HG02678 (cell line): Measurements from ENCODE around the gene C14orf180.

Experiments
- ATAC-seq: cut with Tn5 transposase; IDR thresholded peaks from one replicate; pipeline ENCODE4 v1.9.1; 2021; ENCODE audit warnings: mild to moderate bottlenecking, moderate library complexity; ENCODE audit not compliant: unreplicated experiment

Gene C14orf180

DNA sequence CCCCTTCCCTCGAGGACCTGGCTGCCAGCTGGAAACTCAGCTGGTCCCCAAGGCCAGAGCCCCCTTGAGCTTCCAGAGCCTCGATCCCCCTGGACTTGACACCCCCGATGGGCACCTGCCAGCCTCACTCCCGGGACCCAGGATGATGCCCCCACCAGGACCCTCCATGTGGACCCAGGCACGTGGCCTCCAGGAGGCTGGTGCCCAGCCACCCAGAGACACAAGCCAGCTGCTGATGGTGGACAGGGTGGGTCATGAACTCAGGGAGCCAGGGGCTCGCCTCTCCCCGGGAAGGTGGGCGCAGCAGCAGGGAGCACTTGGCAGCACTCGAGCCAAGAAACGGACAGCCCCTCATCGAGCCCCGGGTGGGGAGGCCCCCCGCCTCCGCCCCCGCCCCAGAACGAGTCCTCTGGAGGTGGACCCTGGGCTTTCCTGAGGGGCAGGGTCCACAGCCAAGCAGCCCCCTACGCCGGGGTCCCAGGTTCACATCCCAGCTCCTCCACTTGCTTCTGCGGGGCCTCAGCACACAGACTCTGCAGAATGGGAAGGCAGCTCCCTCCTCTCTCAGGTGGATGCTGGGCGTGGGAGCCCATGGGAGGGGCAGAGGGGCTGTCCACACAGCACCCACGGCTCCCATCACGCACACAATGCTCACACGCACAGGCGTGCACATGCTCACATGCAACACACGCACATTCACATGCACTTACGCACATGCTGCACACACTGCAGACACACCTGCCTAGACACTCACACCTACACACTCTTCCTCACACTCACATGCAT is 12.1 kb downstream of the C14orf180 start:
- no peak for ATAC-seq

DNA sequence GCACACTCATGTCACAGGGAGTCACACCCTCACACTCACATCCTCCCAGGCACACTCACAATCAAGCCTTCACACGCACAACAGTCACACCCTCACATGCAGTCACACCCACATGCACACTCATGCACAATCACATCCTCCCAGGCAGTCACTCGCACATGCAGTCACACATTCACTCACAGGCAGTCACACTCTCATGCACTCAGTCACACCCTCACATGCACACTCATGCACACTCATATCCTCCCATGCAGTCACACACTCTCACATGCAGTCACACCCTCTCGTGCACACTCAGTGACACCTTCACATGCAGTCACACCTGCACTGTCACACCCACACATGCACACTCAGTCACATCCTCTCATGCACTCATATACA is 12.7 kb downstream of the C14orf180 start:
- ATAC-seq: no peak

DNA sequence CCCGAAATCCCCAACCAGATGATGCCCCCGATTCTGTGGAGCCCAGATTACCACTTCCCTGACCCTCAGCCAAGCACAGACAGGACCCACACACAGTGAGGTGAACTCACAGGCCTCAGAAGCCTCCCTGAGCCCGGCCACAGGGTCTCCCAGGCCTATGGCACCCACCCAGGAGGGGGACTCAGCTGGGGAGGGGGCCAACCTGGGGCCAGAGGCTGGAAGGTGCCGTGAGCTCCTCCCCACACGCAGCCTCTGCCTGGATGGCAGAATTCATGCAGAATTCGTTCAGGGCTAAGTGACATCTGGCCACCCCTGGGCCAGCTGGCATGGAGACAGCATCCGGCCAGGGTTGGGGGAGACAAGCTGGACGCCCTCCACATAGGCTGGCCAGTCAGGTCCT is 13.2 kb downstream of the C14orf180 start:
- no peak for ATAC-seq

DNA sequence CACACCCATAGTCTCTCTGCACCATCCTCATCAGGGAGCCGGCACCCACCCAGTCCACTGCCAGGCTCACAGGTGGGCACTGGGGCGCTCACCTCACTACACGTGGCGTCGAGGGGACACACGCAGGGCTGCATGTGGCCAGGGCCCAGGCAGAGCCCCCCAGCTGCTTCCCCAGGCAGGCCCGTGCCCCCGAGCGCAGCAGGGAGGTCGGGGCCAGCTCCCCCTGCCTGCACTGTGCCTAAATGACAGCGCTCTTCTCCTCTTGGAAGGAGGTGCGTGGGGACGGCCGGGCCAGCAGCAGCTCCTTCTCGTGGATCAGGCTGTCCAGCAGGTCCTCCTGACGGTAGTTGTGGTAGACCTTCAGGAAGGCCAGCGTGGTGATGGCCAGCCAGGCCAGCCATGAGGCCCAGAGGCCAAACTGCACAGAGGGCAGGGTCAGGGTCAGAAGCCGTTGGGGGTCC is 13.7 kb downstream of the C14orf180 start:
- no peak for ATAC-seq

DNA sequence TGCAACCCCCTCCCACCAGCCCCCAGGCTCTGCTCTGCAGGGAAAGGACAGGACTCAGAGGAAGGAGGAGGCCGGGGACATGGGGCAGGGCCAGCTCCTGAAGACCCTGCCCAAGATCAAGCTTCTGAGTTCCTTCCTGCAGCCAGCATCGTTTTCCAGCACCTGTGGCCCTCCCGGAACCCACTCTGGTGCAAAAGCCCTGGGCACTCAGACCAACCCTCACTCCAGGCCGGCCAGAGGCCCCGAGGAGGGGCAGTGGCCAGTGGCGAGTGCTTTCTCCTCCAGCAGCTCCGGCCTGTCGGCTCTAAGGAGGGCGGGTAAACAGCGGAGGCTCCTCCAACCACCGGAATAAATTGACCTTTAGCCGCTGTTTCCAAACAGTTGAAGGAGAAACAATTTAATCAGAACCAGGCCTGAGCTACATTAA is 14.2 kb downstream of the C14orf180 start:
- ATAC-seq: no peak

DNA sequence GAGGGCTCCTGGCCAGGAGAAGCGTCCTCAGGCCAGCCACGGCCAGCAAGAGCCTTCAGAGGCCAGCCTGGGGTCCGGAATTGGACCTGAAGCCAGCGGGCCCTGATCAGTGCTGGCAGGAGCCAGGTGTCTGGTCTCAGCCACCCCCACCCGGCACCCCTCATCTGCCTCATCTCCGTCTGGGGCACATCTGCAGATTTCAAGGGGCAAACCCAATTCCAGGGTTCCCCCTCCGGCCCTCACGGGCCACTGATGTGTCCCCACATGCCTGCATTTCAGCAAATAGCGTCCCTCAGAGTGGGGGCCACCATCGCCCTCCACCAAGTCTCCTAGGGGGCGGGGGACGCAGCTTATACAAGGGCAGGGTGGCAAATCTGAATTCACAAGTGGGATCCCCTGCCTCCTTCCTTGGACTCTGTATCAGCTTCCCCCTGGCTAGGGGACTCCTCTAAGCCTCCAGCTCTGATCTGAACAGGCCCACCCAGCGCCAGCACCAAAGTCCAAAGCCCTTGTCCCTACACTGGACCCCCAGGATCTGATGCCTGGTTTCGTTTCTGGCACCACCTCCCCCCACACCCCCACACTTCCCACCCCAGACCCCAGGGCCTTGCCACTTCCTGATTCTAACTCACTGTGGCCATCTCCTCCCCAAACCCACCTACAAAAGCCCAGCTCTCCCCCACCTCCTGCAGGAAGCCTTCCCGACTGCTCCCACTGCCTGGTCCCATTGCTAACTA is 14.9 kb downstream of the C14orf180 start:
- no peak for ATAC-seq

DNA sequence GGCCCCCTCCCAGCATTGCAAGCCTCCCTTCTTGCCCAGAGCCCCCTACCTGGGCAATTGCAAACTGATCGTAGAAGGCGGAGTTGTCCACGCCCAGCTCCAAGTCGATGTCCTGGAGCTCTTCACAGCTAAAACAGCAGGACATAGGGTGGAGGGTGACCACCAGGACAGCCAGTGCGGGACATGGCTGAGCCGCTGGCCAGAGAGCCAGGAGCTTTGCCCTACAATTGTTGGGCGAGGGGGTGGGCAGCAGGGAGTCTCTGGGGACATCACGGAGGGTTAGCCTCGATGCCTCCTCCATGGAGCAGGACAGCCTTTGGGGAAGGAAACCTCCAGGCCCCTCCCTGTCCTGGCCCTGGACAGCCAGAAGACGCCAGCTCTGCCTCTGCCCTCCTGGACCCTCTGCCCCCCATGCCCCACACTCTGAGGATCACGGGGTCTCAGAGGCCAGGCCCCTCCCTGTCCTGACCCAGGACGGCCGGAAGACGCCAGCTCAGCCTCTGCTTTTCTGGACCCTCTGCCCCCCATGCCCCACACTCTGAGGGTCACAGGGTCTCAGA is 15.6 kb downstream of the C14orf180 start:
- ATAC-seq: no peak

DNA sequence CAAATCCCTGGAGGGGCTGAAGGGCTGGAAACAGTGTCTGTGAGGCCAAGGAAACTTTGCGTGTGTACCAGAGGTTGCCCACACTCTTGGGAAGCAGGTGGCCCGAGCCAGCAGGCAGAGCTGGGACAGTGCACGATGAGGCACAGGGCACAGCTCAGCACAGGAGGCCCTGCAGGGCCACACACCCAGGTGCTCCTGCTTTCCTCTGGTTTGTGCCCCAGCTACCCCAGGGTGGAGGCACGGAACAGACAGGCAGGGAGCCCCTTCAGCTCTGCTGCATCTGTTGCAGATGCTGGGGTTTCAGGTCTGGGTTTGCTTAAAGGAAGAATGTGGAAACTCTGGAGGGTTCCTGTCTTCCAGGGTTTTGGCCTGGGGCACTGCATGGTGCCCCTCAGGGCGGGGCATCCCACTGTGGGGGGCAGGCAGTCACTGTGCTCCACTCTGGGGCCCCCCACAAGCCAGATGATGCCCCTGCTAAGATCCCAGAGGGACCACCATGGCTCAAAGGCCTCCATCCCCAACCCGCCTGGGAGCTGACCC is 16.4 kb downstream of the C14orf180 start:
- no peak for ATAC-seq

DNA sequence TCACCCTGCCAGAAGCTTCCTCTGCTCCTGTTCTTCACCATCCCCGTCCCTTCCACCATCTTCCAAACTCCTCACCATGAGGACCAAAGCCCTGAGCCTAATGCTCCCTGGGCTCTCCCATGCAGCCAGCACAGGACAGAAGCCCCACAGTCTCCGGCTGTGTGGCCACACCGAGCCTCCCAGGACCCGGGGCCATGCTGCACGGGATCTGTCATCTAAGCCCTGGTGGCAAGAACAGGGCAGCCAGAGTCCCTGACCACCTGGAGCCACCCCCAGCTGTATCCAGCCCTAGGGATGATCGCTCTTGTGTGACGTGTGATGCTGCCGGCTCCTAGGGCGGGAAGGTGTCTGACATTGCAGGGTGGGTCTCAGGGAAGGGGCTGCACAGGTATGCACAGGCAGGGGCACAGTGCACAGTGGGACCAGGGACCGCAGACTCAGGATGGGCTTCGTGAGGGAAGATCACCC is 16.9 kb downstream of the C14orf180 start:
- ATAC-seq: no peak

DNA sequence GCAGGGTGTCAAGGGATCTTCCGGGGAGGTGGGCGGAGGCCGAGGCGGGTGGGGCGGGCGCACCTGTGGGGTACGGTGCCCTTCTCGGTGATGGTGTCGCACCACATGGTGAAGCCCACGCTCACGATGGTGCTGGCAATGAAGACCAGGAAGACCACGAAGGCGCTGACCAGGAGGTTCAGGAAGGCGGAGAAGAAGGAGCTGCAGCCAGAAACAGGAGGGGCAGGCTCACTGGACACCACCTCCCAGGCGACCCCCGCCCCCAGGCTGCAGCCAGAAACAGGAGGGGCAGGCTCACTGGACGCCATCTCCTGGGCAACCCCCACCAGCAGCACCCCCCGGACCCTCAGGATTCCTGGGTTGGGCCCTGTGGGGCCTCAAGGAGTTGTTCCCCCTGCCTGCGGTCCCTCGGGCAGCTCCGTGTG is 17.4 kb downstream of the C14orf180 start:
- ATAC-seq: no peak

DNA sequence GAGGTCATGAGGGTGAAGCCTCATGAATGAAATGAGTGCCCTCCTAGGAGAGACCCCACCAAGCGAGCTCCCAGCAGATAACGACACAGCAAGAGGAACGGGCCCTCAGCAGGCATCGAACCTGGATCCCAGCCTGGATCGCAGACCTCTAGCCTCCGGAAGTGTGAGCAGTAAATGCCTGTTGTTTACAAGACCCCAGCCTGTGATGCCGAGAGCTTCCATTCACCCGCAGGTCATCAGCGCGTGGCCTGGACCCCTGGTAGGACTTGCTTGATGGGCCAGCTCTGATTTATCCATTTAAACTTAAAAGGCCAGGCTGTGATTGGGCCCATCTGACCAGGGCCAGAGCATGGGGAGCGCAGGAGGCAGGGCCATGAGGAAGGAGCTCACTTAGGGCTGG is 18.0 kb downstream of the C14orf180 start:
- ATAC-seq: no peak

DNA sequence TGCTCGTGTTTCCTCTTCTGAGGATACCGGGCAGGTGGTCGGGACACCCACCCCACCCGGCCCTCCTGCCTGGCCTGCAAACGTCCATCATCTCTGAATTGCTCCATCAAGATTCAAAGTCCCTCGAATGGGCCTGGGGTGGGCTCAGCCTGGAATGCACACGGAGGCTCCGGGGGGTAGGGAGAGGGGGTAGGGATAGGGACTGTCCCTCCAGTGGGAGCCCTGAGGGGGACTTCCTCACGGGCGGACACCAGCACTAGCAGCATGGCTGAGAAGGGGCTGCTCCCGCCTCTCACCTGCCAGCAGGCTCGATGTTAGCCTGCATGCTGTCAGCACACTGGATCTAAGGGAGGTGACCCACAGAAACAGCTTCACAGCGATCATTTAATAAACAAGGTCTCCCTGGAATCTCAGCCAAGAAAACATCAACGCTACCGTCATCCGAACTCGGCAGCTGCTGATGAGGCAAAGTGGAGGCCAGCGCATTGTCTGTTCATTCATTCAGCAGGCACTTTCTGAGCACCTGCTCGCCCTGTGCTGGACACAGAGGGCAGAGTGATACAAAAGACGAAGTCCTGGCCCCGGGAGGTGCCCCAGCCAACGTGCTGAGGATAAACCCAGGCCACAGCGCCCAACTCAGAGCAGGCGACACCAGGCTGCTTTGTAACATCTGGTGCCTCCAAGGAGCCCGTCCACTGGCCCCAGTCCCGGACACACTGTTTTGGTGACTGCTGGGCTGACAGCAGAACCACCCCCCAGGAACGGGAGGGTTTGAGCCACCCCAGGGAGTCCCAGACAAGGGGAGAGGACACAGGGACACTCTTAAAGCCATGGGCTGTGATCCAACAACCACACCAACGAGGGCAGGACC is 18.7 kb downstream of the C14orf180 start:
- no peak for ATAC-seq

DNA sequence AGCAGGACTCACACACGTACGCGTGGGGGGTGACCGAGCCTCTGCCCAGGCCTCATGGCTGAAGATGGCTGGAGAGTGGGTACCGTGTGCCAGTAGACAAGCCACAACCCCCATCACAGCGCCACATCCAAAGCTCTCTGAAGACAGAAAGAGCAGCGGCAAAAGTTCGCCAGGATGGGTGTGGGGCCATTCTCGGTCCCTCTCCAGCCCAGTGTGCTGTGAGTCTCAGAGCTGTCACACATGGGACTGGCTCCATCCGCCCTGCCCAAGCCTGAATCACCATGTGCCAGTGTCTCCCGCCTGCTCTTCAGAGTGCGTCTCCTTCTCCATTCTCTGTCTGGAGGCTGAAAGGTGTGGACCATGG is 19.3 kb downstream of the C14orf180 start:
- ATAC-seq: no peak

DNA sequence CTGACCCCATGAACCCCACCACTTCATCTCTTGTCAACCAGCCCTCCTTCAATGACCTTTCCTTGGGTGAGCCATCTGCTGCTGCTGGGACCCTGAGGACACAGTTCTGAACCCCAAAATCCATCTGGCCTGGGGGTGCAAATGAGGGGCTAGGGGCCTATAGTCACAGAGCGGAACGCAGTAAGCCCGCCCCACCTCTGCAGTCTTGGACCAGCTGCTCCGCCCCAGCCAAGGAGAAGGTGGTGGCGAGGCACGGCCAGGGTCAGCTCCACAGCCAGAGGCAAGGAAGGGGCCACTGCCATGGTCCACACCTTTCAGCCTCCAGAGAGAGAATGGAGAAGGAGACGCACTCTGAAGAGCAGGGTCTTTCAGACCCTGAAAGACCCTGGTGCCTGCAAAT is 19.9 kb downstream of the C14orf180 start:
- no peak for ATAC-seq

DNA sequence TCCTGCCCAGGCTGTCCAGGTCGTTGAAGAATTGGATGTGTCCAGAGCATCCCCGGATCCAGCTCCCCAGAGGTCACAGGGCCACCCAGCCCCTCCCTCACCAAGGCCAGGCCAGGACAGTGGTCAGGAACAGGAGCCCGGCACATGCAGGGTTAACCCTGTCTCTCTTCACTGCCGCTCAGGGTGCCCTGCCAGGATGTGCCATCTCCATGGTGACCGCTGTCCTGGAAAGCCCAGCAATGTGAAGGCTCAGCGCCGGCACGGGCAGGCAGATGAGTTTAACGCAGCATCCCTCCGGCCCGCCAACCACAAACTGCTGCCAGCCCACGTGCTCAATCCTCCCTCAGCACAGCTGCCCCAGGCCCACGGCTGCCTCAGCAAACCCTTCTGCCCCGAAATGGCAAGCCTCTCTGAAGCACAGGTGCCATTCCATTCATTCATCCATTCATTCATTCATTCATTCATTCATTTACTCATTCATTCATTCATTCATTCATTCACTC is 20.6 kb downstream of the C14orf180 start:
- ATAC-seq: no peak

DNA sequence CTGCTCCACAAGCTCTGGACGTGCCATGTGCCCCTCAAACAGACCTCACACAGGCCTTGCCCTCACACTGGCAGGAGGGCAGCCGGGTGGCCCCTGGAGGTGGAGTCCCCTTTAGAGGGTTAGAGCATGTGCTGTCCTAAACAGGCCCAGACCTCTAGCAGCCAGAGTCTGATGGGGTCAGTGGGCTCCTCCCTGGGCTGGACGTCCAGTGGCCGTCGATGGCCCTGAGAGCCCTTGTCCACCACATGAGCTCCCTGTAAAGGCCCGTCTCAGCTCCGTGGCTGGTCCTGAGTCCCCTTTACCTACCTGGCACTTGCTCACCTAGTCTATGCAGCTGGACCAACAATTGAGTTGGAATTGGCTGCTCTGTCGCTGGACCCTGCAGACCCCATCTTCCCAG is 21.2 kb downstream of the C14orf180 start:
- ATAC-seq: no peak

DNA sequence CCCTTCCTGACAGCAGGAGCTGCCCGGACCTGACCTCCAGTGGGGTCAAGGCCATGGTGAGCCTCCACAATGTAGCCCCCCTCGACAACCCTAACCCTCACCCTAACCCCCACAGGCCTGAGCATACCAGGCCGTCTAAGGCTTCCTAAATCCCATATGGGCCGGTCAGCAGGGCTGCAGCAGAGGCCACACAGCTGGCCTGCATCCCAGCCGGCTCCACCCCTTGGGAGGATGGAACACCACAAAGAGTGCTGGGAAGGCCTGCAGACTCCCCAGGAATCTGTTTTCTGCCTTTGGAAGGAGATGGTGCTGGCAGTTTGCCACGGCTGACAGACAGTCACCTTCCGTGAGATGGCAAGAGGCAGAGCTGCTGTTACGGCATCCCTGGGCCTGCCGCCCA is 22.2 kb downstream of the C14orf180 start:
- ATAC-seq: no peak

DNA sequence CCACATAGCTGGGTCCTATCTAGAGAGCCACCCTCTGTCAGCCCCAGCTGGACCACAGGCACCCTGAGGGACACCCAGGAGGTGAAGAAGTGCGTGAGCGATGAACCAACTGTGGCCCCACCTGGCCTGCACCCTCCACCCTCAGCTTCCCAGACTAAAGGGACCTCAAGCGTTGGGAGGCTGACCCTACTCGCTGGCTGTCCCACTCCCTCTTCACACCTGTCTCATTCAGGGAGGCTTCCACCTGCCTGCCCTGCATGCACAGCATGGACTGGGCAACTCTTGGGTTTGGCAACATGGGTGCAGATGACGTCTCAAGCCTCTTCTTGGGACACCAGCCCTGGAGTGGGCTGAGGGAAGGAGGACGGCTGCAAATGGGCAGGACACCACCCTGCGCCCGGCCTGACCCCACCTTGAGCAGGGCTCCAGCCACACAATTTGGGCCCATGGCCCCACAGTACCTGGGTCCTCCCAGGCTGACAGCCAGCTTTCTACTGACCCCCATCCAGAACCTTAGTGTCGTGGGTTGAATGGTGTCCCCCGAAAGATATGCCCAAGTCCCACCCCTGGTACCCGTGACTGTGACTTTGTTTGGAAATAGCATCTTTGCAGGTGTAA is 22.9 kb downstream of the C14orf180 start:
- ATAC-seq: no peak

DNA sequence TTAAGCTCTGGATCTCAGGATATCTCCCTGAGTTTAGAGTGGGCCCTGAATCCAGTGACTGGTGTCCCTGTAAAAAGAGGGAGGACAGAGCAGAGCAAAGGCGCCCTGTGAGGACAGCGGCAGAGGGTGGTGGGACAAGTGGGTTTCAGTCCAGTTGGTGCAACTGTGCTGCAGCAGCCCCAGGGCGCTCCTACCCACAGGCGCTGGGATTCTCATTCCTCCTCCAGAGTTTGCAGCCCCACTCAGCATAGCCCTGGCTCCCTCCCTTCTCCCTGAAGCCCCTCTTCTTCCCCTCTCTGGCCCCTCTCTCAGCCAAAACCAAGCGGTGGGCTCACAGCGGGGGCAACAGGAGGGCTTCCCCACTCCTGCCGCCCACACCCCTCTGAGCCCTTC is 23.4 kb downstream of the C14orf180 start:
- no peak for ATAC-seq
